ENCODE measurements around the gene ST8SIA2. TPM values are rescaled to one million over a fixed set of nuclear protein-coding genes. Genes with fewer than 3 reads are reported as not detected.

Gene ST8SIA2
- total RNA-seq, 1 experiment from 2014 or later: 2.9 TPM

- no peak for TF ChIP-seq ZNF532 (CRISPR knock-in tag; IDR thresholded peaks at IDR 0.05; ENCODE audit: borderline replicate concordance)
- TF ChIP-seq E2F5 (CRISPR knock-in tag; IDR thresholded peaks at IDR 0.05): no peak
- no peak for TF ChIP-seq IRF1 (CRISPR knock-in tag; IDR thresholded peaks at IDR 0.05)
- TF ChIP-seq, protein P1, sequence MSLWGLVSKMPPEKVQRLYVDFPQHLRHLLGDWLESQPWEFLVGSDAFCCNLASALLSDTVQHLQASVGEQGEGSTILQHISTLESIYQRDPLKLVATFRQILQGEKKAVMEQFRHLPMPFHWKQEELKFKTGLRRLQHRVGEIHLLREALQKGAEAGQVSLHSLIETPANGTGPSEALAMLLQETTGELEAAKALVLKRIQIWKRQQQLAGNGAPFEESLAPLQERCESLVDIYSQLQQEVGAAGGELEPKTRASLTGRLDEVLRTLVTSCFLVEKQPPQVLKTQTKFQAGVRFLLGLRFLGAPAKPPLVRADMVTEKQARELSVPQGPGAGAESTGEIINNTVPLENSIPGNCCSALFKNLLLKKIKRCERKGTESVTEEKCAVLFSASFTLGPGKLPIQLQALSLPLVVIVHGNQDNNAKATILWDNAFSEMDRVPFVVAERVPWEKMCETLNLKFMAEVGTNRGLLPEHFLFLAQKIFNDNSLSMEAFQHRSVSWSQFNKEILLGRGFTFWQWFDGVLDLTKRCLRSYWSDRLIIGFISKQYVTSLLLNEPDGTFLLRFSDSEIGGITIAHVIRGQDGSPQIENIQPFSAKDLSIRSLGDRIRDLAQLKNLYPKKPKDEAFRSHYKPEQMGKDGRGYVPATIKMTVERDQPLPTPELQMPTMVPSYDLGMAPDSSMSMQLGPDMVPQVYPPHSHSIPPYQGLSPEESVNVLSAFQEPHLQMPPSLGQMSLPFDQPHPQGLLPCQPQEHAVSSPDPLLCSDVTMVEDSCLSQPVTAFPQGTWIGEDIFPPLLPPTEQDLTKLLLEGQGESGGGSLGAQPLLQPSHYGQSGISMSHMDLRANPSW (CRISPR knock-in tag; conservative IDR thresholded peaks at IDR 0.05; ENCODE audit: low read depth): no peak
- TF ChIP-seq ZNF317 (CRISPR knock-in tag; IDR thresholded peaks at IDR 0.05; ENCODE audit: borderline replicate concordance, low read depth): no peak
- TF ChIP-seq ELF4 (CRISPR knock-in tag; IDR thresholded peaks at IDR 0.05; ENCODE audit: low read depth): no peak
- TF ChIP-seq, protein P2, sequence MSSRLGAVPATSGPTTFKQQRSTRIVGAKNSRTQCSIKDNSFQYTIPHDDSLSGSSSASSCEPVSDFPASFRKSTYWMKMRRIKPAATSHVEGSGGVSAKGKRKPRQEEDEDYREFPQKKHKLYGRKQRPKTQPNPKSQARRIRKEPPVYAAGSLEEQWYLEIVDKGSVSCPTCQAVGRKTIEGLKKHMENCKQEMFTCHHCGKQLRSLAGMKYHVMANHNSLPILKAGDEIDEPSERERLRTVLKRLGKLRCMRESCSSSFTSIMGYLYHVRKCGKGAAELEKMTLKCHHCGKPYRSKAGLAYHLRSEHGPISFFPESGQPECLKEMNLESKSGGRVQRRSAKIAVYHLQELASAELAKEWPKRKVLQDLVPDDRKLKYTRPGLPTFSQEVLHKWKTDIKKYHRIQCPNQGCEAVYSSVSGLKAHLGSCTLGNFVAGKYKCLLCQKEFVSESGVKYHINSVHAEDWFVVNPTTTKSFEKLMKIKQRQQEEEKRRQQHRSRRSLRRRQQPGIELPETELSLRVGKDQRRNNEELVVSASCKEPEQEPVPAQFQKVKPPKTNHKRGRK (CRISPR knock-in tag; IDR thresholded peaks at IDR 0.05; ENCODE audit: borderline replicate concordance): no peak
- TF ChIP-seq ZNF671 (CRISPR knock-in tag; IDR thresholded peaks at IDR 0.05): no peak
- TF ChIP-seq, protein P3, sequence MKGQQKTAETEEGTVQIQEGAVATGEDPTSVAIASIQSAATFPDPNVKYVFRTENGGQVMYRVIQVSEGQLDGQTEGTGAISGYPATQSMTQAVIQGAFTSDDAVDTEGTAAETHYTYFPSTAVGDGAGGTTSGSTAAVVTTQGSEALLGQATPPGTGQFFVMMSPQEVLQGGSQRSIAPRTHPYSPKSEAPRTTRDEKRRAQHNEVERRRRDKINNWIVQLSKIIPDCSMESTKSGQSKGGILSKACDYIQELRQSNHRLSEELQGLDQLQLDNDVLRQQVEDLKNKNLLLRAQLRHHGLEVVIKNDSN (CRISPR knock-in tag; IDR thresholded peaks at IDR 0.05): no peak
- no peak for TF ChIP-seq ZNF423 (CRISPR knock-in tag; IDR thresholded peaks at IDR 0.05)
- TF ChIP-seq NFATC4 (CRISPR knock-in tag; IDR thresholded peaks at IDR 0.05): no peak
Measured at GRCh38 chr15:92384381-92384780, 9.3 kb upstream of the ST8SIA2 start (continued).

GRCh38 chr15:92385096-92385495 lies 8.6 kb upstream of the ST8SIA2 start:
- ChIA-PET POLR2A (no interaction called here), CTCF (interaction anchor here (0.8 to 1.6 kb wide), 6 partner anchors 9 to 295 kb away, joined by 3 to 17 read pairs (median 4); partner anchors contain the start of gene ST8SIA2)
- no peak for TF ChIP-seq TCF7 (CRISPR knock-in tag; IDR thresholded peaks at IDR 0.05; ENCODE audit: low read depth)
- TF ChIP-seq CREB1 (CRISPR knock-in tag; IDR thresholded peaks at IDR 0.05): no peak
- DNase-seq (ENCODE audit: low spot score): no peak
- H3K9me3 Mint-ChIP-seq: peaks cover 9% of the 10 kb centered on the region
- peaks cover 16% of the 10 kb centered on the region for H3K27me3 Mint-ChIP-seq (ENCODE audit: low read depth)
- no peak overlapping the region for H3K4me3 Mint-ChIP-seq
- H3K36me3 Mint-ChIP-seq: 0 out of 2 replicates have a peak, but pooled peaks cover 2% of the 10 kb centered on the region
- H3K4me1 Mint-ChIP-seq: peaks cover 16% of the 10 kb centered on the region
- H3K27ac Mint-ChIP-seq: no peak overlapping the region
- no peak for ATAC-seq

All from WTC11 (cell line).